Activated CD4-positive, alpha-beta T cell treated with anti-CD3 and anti-CD28 coated beads for 4 hours (primary cell): ENCODE results near the gene PSMD11.
"Not testable (repeated sequence)": the region's sequence is repeated elsewhere in the genome, so short reads cannot be mapped to it uniquely, and the experiment has no call there.

Experiments used
- DNase-seq, 2 donors: peaks; one replicate each; pipeline ENCODE4 v3.0.0-alpha.2; 2020

PSMD11 gene

GRCh38 chr17:32515677-32516383 lies 71.5 kb downstream of the PSMD11 start:
- no peak for DNase-seq

- no peak for DNase-seq
Measured at GRCh38 chr17:32516450-32516849, 72.1 kb downstream of the PSMD11 start.

- no peak for DNase-seq
Measured at GRCh38 chr17:32516940-32517701, 72.8 kb downstream of the PSMD11 start.

GRCh38 chr17:32517982-32518381 lies 73.7 kb downstream of the PSMD11 start:
- DNase-seq, result no peak

GRCh38 chr17:32518646-32519227 lies 74.4 kb downstream of the PSMD11 start:
- DNase-seq, result no peak

- DNase-seq, result peak; percentile 58 to 68
Measured at GRCh38 chr17:32519228-32520103, 75.2 kb downstream of the PSMD11 start.

- DNase-seq, result peak in 1 of 2 donors; percentile 44
Measured at GRCh38 chr17:32520104-32520701, 75.9 kb downstream of the PSMD11 start.

- DNase-seq, result no peak
Measured at GRCh38 chr17:32520737-32521404, 76.6 kb downstream of the PSMD11 start.

GRCh38 chr17:32523017-32523680 lies 78.8 kb downstream of the PSMD11 start:
- no peak for DNase-seq

- no peak for DNase-seq
Measured at GRCh38 chr17:32523827-32524552, 79.7 kb downstream of the PSMD11 start.

GRCh38 chr17:32524553-32524880 lies 80.2 kb downstream of the PSMD11 start:
- not testable (repeated sequence) for DNase-seq

- no peak for DNase-seq
Measured at GRCh38 chr17:32525122-32525521, 80.8 kb downstream of the PSMD11 start.

- no peak for DNase-seq
Measured at GRCh38 chr17:32527146-32527545, 82.8 kb downstream of the PSMD11 start.

GRCh38 chr17:32528825-32529224 lies 84.5 kb downstream of the PSMD11 start:
- DNase-seq, result no peak

- no peak for DNase-seq
Measured at GRCh38 chr17:32529604-32530003, 85.3 kb downstream of the PSMD11 start.
